GM12874 (cell line): ENCODE data around the gene EXT2.

Experiments used
- CTCF ChIP-seq: IDR thresholded peaks from 2 replicates; pipeline ENCODE4 v1.5.1; 2011; ENCODE audit warnings: low read depth, mild to moderate bottlenecking, control low read depth, low read length, moderate library complexity; ENCODE audit not compliant: insufficient read depth

EXT2 gene

GRCh38 chr11:44116234-44116830 lies 20.9 kb downstream of the EXT2 start:
- no peak for TF ChIP-seq CTCF

- peak; percentile 13; the same call in 1 of the 2 replicates for TF ChIP-seq CTCF
These were observed 24.7 kb downstream of the EXT2 start for GRCh38 chr11:44120169-44120568.

GRCh38 chr11:44125598-44125997 lies 30.1 kb downstream of the EXT2 start:
- TF ChIP-seq CTCF = no peak

GRCh38 chr11:44126304-44126703 lies 30.8 kb downstream of the EXT2 start:
- no peak for TF ChIP-seq CTCF

GRCh38 chr11:44127130-44127529 lies 31.7 kb downstream of the EXT2 start:
- no peak for TF ChIP-seq CTCF

- TF ChIP-seq CTCF = no peak
These were observed 33.3 kb downstream of the EXT2 start for GRCh38 chr11:44128729-44129128.

- TF ChIP-seq CTCF = no peak
These were observed 35.3 kb downstream of the EXT2 start for GRCh38 chr11:44130751-44131150.
